K562 (cell line): ENCODE results near the gene NUP85. TPM values are rescaled to one million over a fixed set of nuclear protein-coding genes. Genes with fewer than 3 reads are reported as not detected.

Experiments used
- ARID1B ChIP-seq: fragments of 450-650 bp; IDR thresholded peaks from 2 replicates; pipeline ENCODE4 v1.6.1; 2016; ENCODE audit warnings: antibody characterized with exemption, mild to moderate bottlenecking, inconsistent platforms
- CBFA2T3 ChIP-seq: fragments of 450-650 bp; IDR thresholded peaks from 2 replicates; pipeline ENCODE4 v1.6.1; 2017
- HDAC1 ChIP-seq, 2 experiments: fragments of 450-650 bp; IDR thresholded peaks; 2 replicates each; pipeline ENCODE4 v1.6.1; 2016 to 2017; ENCODE audit warnings: inconsistent platforms in 1 of 2, mild to moderate bottlenecking in 1 of 2, moderate library complexity in 1 of 2
- HDAC8 ChIP-seq: fragments of 450-650 bp; IDR thresholded peaks from 2 replicates; pipeline ENCODE4 v1.6.1; 2016; ENCODE audit warnings: mild to moderate bottlenecking, missing genetic modification characterization, moderate library complexity, missing compliant biosample characterization
- MECOM ChIP-seq: fragments of 250-450 bp; sonication (Bioruptor Pico); IDR thresholded peaks from 2 replicates; pipeline ENCODE4 v1.8.0; 2022; ENCODE audit warnings: inconsistent platforms
- NR2C1 ChIP-seq, 2 experiments: fragments of 450-650 bp; IDR thresholded peaks; 2 replicates each; pipeline ENCODE4 v1.6.1; 2017; ENCODE audit warnings: mild to moderate bottlenecking in 2 of 2, antibody characterized with exemption in 1 of 2, inconsistent platforms in 1 of 2, missing compliant biosample characterization in 1 of 2, missing genetic modification characterization in 1 of 2
- PHTF2 ChIP-seq: fragments of 250-450 bp; sonication (Bioruptor Pico); IDR thresholded peaks from 2 replicates; pipeline ENCODE4 v1.5.0; 2021; ENCODE audit warnings: mild to moderate bottlenecking
- SMARCB1 ChIP-seq: IDR thresholded peaks from 2 replicates; pipeline ENCODE4 v1.6.1; 2011; ENCODE audit warnings: improper control_type of control experiment, low read depth; ENCODE audit not compliant: insufficient read length
- YY1 ChIP-seq, 3 experiments: IDR thresholded peaks; 2 replicates each; pipeline ENCODE4 v1.6.1; 2011; ENCODE audit warnings: low read length in 2 of 3, mild to moderate bottlenecking in 2 of 3, moderate library complexity in 2 of 3, borderline replicate concordance in 1 of 3, control low read depth in 1 of 3, low read depth in 1 of 3; ENCODE audit not compliant: insufficient read depth in 3 of 3, insufficient replicate concordance in 2 of 3, control insufficient read depth in 1 of 3, insufficient read length in 1 of 3; ENCODE audit errors: extremely low read depth in 1 of 3
- ZNF12 ChIP-seq: sonication (generic); formaldehyde crosslinking; IDR thresholded peaks from 2 replicates; pipeline ENCODE4 v1.4.0; 2020; ENCODE audit warnings: mild to moderate bottlenecking, missing genetic modification reagents
- ZNF232 ChIP-seq: sonication (generic); formaldehyde crosslinking; IDR thresholded peaks from 2 replicates; pipeline ENCODE4 v1.8.0; 2022; ENCODE audit warnings: mild to moderate bottlenecking, missing genetic modification reagents
- ZNF3 ChIP-seq: fragments of 250-450 bp; sonication (Bioruptor Pico); IDR thresholded peaks from 2 replicates; pipeline ENCODE4 v1.5.0; 2021; ENCODE audit warnings: mild to moderate bottlenecking, moderate library complexity
- ZNF445 ChIP-seq: fragments of 250-450 bp; sonication (Bioruptor Pico); IDR thresholded peaks from 2 replicates; pipeline ENCODE4 v1.4.0; 2020; ENCODE audit warnings: low read depth, mild to moderate bottlenecking, moderate library complexity
- ZNF644 ChIP-seq: fragments of 200-800 bp; sonication (Bioruptor generic); IDR thresholded peaks from 2 replicates; pipeline ENCODE4 v1.6.1; 2016; ENCODE audit warnings: low read depth, missing genetic modification characterization, missing compliant biosample characterization
- polyA plus RNA-seq, 8 experiments: library from polyadenylated mRNA; depleted of rRNA in 4 of 8; stranded (reverse) in 5 of 8; unstranded in 3 of 8; fragments of >200 nt; fragmentation: Nextera tagmentation in 2 of 8; fragmentation: Illumina TruSeq in 1 of 8; extraction: Ambion mirVana in 2 of 8; extraction: Trizol in 1 of 8; gene quantifications; 2 replicates each; pipeline versions ENCODE4 v1.2.1 to v1.2.3, GENCODE V29; 2011 to 2014; ENCODE audit warnings: inconsistent platforms in 1 of 8, missing spikeins in 1 of 8
- total RNA-seq, 7 experiments: library from RNA; depleted of rRNA in 6 of 7; stranded (reverse); fragments of >200 nt in 6 of 7; fragmentation: Illumina TruSeq in 2 of 7; extraction: Trizol in 2 of 7; gene quantifications; 2 replicates each; pipeline versions ENCODE4 v1.2.1 to v1.2.3, GENCODE V29; 2011 to 2021; ENCODE audit warnings: low replicate concordance in 1 of 7
- TF ChIP-seq, protein P1 (sequence below): fragments of 450-650 bp; IDR thresholded peaks from 2 replicates; pipeline ENCODE4 v1.6.1; 2016; ENCODE audit warnings: low read depth
- TF ChIP-seq, protein P2 (sequence below): fragments of 450-650 bp; formaldehyde crosslinking; IDR thresholded peaks from 2 replicates; pipeline ENCODE4 v1.4.0; 2020; ENCODE audit warnings: mild to moderate bottlenecking
- TF ChIP-seq, protein P3 (sequence below): fragments of 450-650 bp; formaldehyde crosslinking; conservative IDR thresholded peaks from 2 replicates; pipeline ENCODE4 v1.4.0; 2022; ENCODE audit warnings: mild to moderate bottlenecking, missing genetic modification characterization

NUP85 gene
- total and polyA plus RNA-seq, 9 of the 15 experiments (the other 6 are each of a cell fraction or from before 2014, with no cell fraction given): 50.2 to 177 (median 110) TPM

DNA sequence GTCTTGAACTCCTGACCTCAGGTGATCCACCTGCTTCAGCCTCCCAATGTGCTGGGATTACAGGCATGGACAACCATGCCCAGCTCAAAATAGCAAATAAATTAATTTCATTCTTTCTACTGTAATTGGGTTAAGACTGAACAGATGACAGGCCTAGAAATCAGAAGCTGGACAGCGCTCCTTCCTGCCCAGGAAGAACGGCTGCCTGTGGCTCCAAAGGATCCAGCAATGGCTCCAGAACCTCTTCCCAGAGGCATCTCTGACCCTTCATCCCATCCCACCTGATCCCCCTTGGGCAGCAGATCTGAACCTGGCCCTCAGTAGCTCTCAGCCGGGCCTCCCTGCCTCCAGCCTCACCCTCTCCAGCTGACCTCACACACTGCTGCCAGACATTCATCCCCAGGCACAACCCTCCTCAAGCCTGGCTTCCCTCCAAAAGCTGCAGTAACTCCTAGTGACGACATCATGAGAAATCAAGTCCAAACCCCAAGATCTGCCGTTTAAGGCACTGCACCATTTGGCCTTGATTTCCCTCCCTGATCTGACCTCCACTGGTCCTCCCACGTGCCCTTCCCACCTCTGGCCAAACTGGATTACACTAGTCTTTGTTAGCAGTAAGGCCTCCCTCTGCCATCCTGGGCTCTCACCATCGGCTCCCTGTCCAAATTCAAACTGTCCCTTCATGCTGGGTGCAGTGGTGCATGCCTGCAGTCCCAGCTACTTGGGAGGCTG, 68.7 kb downstream of the NUP85 start (continued):
- TF ChIP-seq, protein P1, sequence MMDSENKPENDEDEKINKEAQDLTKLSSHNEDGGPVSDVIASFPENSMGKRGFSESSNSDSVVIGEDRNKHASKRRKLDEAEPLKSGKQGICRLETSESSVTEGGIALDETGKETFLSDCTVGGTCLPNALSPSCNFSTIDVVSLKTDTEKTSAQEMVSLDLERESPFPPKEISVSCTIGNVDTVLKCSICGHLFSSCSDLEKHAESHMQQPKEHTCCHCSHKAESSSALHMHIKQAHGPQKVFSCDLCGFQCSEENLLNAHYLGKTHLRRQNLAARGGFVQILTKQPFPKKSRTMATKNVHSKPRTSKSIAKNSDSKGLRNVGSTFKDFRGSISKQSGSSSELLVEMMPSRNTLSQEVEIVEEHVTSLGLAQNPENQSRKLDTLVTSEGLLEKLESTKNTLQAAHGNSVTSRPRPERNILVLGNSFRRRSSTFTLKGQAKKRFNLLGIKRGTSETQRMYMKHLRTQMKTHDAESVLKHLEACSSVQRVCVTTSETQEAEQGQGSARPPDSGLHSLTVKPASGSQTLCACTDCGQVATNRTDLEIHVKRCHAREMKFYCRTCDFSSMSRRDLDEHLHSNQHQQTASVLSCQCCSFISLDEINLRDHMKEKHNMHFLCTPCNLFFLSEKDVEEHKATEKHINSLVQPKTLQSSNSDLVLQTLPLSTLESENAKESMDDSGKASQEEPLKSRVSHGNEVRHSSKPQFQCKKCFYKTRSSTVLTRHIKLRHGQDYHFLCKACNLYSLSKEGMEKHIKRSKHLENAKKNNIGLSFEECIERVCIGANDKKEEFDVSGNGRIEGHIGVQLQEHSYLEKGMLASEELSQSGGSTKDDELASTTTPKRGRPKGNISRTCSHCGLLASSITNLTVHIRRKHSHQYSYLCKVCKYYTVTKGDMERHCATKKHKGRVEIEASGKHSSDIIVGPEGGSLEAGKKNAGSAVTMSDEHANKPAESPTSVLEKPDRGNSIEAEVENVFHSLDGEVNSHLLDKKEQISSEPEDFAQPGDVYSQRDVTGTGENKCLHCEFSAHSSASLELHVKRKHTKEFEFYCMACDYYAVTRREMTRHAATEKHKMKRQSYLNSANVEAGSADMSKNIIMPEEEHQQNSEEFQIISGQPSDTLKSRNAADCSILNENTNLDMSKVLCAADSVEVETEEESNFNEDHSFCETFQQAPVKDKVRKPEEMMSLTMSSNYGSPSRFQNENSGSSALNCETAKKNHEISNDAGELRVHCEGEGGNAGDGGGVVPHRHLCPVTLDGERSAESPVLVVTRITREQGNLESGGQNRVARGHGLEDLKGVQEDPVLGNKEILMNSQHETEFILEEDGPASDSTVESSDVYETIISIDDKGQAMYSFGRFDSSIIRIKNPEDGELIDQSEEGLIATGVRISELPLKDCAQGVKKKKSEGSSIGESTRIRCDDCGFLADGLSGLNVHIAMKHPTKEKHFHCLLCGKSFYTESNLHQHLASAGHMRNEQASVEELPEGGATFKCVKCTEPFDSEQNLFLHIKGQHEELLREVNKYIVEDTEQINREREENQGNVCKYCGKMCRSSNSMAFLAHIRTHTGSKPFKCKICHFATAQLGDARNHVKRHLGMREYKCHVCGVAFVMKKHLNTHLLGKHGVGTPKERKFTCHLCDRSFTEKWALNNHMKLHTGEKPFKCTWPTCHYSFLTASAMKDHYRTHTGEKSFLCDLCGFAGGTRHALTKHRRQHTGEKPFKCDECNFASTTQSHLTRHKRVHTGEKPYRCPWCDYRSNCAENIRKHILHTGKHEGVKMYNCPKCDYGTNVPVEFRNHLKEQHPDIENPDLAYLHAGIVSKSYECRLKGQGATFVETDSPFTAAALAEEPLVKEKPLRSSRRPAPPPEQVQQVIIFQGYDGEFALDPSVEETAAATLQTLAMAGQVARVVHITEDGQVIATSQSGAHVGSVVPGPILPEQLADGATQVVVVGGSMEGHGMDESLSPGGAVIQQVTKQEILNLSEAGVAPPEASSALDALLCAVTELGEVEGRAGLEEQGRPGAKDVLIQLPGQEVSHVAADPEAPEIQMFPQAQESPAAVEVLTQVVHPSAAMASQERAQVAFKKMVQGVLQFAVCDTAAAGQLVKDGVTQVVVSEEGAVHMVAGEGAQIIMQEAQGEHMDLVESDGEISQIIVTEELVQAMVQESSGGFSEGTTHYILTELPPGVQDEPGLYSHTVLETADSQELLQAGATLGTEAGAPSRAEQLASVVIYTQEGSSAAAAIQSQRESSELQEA: no peak
- TF ChIP-seq ZNF644 (tag): no peak
- no peak for TF ChIP-seq MECOM
- no peak for TF ChIP-seq HDAC1 (IDR thresholded peaks at IDR 0.05)
- no peak for TF ChIP-seq ZNF12
- TF ChIP-seq, protein P2, sequence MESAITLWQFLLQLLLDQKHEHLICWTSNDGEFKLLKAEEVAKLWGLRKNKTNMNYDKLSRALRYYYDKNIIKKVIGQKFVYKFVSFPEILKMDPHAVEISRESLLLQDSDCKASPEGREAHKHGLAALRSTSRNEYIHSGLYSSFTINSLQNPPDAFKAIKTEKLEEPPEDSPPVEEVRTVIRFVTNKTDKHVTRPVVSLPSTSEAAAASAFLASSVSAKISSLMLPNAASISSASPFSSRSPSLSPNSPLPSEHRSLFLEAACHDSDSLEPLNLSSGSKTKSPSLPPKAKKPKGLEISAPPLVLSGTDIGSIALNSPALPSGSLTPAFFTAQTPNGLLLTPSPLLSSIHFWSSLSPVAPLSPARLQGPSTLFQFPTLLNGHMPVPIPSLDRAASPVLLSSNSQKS: no peak
- TF ChIP-seq ZNF445 (CRISPR knock-in tag): no peak
- TF ChIP-seq HDAC8 (tag): no peak
- 0 out of 2 replicates have a peak, but pooled peaks have one; percentile 7 for TF ChIP-seq ARID1B
- 0 out of 2 replicates have a peak, but pooled peaks have one; percentile 5 for TF ChIP-seq CBFA2T3
- TF ChIP-seq ZNF3 (CRISPR knock-in tag): no peak
- no peak for TF ChIP-seq NR2C1 (IDR thresholded peaks at IDR 0.05)
- TF ChIP-seq NR2C1 (tag; IDR thresholded peaks at IDR 0.05): peak; percentile 35; the same call in 1 of the 2 replicates
- no peak for TF ChIP-seq SMARCB1
- TF ChIP-seq, protein P3, sequence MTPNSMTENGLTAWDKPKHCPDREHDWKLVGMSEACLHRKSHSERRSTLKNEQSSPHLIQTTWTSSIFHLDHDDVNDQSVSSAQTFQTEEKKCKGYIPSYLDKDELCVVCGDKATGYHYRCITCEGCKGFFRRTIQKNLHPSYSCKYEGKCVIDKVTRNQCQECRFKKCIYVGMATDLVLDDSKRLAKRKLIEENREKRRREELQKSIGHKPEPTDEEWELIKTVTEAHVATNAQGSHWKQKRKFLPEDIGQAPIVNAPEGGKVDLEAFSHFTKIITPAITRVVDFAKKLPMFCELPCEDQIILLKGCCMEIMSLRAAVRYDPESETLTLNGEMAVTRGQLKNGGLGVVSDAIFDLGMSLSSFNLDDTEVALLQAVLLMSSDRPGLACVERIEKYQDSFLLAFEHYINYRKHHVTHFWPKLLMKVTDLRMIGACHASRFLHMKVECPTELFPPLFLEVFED (CRISPR knock-in tag): 0 out of 2 replicates have a peak, but pooled peaks have one; percentile 27
- TF ChIP-seq YY1 (IDR thresholded peaks at IDR 0.05; ENCODE audit: borderline replicate concordance in 1 of 3, control insufficient read depth in 1 of 3, extremely low read depth in 1 of 3, insufficient read depth in 3 of 3, insufficient read length in 1 of 3, insufficient replicate concordance in 2 of 3, low read depth in 1 of 3, low read length in 2 of 3): no peak
- TF ChIP-seq PHTF2 (CRISPR knock-in tag): no peak
- TF ChIP-seq ZNF232: no peak
